NCI-H82 (cell line): ENCODE measurements around the gene SGCB.
"Not testable (repeated sequence)": the region's sequence is repeated elsewhere in the genome, so short reads cannot be mapped to it uniquely, and the experiment has no call there.

ENCODE experiments used
- DNase-seq: peaks from one replicate; lab custom pipeline; 2025; lab: John Stamatoyannopoulos, UW

SGCB gene, protein sequence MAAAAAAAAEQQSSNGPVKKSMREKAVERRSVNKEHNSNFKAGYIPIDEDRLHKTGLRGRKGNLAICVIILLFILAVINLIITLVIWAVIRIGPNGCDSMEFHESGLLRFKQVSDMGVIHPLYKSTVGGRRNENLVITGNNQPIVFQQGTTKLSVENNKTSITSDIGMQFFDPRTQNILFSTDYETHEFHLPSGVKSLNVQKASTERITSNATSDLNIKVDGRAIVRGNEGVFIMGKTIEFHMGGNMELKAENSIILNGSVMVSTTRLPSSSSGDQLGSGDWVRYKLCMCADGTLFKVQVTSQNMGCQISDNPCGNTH

DNA sequence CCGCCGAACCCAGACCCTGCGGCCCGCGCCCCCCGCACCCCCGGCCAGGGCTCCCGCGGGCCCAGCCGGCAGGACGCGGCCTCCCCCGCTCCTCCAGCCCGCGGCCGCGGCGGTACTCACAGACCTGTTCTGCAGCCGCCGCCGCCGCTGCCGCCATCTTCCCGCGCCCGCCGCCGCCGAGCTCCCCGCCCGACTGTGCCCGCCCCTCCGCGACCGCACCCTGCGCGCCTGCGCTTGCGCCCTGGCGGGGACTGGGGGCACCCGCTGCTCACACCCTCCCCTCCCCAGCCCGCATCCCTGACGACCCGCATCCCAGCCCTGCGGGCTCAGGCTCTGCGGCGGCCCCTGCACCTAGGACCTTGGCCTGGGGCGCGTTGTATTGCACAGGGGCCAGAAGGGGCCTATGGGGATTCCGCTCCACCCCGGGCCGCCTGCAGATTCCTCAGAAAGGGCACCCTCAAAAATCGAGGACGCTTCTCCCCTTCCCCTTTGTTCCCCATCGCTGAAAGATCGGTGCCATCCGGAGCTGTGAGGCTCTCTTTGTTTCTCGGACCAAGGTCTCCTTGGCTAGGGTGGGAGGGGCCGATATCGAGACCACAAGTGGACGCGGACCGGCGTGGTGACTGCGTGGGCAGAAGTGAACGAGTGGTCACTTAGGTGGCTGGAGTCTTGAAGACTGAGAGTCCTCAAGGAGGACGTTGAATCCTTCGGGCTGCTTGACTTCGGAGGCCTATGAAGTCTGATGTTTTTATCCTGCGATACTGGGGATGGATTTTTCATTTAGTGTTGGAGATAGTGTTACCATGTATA lies at the start of gene SGCB:
Gene SGCB, minus strand, starts transcription at position 197 of the 810 bp plus-strand sequence. Its CDS starts 40 bp downstream, at position 157.
- DNase-seq, result peak; percentile 58

GRCh38 chr4:52086425-52086824 lies 48.3 kb upstream of the SGCB start:
- DNase-seq, result not testable (repeated sequence)

- DNase-seq, result no peak
Observed at GRCh38 chr4:52081216-52081615, 43.1 kb upstream of the SGCB start.

DNA sequence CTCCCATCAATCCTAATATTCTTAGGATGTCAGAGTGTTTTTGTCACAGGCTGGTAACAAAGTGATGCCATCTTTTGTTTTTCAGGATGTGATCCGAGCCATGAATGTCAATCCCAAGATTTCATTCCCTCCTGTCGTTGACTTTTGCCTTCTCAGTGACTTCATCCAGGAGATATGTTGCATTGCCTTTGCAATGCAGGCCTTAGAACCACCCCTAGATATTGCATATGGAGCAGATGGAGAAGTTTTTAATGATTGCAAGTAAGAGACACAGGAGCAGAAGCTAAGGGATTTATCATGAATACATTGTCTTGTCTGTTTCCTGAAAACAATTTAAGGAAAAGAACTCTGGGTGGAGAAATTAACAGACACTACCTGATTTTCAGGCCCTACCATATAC lies 41.6 kb upstream of the SGCB start:
- DNase-seq, result no peak

DNA sequence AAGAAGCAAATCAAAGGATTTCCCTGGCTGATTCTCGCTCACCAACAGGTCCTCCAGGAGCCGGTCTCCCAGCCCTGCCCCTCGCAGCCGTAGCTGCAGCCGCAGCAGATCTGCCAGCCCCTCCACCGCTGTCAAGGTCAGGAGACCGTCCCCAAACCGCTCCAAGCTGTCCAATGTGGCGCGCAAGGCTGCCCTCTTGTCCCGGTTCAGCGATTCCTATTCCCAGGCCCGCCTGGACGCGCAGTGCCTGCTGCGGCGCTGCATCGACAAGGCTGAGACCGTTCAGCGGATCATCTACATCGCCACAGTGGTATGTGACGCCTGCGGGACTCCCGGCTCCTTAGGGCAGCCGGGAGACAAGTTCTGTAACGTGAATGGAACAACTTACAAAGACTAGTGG lies 38.6 kb upstream of the SGCB start:
- no peak for DNase-seq

DNA sequence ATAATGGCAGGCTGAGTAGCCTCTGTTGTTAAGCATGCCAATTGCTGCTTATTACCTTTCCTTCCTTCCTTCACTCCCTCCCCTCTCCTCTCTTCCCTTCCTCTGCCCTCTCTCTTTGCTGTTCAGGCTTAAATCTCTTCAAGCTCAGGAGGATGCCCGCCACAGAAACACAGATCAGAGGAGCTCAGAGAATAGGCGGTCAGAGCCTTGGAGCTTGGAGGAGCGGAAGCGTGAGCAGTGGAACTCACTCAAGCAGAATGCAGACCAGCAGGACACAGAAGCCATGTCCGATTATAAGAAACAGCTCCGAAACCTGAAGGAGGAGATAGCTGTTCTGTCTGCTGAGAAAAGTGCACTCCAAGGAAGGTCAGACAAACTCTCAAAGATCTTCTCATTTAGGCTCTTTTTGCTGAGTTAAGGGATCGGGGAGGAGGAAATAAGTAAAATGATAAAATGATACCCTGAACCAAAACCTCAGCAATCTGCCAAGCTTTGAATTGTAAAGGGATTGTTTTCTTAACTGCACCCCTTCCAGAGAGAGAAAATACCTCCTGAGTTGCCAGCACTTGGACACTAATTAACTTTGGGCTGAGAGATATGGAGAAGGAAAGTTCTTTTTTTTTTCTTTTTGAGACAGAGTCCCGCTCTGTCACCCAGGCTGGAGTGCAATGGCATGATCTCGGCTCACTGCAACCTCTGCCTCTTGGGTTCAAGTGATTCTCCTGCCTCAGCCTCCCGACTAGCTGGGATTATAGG lies 33.9 kb upstream of the SGCB start:
- DNase-seq, result no peak

GRCh38 chr4:52069571-52069970 lies 31.5 kb upstream of the SGCB start:
- DNase-seq, result no peak

- no peak for DNase-seq
Observed at GRCh38 chr4:52059372-52059771, 21.3 kb upstream of the SGCB start.

GRCh38 chr4:52058275-52058674 lies 20.2 kb upstream of the SGCB start:
- no peak for DNase-seq

- no peak for DNase-seq
Observed at GRCh38 chr4:52057196-52057595, 19.1 kb upstream of the SGCB start.

GRCh38 chr4:52054254-52054653 lies 16.2 kb upstream of the SGCB start:
- DNase-seq, result no peak

DNA sequence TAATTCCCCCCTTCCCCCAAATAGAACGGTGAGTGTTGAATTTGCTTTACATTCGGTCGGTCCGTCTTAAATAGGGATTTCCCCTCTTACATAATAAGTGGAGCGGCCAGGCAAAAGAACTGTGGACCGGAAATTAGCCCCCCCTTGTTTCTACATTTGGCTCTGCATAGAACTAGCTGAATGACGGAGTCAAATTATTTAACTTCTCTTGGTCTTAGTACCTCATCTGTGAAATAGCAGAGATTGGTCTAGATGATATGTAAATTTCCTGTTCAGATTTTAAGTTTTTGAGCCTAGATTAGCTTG lies 14.3 kb upstream of the SGCB start:
- no peak for DNase-seq

DNA sequence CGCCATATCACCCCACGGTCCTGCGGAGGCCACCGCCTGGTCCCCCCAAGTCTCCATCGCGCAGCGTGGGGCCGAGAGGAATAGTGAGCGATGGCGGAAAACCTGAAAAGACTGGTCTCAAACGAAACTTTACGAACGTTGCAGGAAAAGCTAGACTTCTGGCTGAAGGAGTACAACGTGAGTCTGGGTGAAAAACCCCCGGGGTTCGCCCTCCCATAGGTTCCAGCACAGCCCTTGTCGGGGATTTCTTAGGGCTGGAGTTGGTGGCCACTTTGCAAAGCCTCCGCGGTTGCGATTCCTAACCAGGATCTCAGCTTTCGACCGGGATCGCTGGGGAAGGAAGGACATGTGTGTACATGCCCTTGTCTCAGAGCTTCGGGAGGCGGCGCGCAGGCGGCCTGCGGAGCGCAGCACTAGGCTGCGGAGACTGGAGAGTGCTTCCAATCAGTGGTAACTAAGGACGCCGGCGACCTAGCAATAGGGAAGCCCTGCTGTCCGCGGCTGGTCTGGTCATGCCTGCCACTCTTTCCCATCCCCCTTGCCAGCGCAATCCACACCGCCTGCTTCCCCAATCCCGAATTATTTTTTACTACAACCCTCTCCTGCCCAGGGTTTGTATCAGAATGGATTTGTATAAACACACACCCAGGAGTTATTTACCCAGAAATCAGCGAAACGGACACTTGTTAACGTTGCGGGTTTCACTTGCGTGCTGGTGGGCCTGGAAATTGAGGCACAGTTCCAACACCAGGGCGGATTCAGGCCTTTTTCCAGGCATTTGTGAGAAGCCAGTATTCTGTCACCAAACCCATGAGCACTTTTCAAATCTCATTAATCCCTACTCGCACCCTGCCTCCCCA lies 13.7 kb upstream of the SGCB start:
- peak; percentile 39 for DNase-seq

DNA sequence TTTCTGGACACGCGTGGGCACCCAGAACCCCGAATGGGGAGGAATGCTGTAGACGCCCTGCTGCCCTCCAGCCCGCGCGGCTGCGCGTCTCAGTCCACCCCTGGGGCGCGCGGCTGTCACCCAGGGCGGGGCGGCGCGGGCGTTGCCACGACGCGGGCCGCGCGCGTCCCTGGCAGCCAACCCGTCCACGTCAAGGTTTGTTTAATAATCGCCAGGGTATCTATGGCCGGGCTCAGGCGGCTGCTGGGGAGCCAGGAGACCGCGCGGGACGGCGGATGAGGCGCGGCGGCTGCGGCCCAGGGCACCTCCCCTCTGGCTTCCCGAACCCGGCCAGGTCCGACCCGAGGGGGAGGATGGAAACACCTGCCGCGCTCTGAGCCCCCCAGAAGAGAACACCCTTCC lies 13.1 kb upstream of the SGCB start, which contains the start of gene SPATA18:
Gene SPATA18, plus strand, starts transcription at position 92 of the 402 bp plus-strand sequence. CDS start 401 bp downstream, outside the sequence.
- DNase-seq, result no peak

GRCh38 chr4:52049266-52049665 lies 11.2 kb upstream of the SGCB start:
- no peak for DNase-seq

DNA sequence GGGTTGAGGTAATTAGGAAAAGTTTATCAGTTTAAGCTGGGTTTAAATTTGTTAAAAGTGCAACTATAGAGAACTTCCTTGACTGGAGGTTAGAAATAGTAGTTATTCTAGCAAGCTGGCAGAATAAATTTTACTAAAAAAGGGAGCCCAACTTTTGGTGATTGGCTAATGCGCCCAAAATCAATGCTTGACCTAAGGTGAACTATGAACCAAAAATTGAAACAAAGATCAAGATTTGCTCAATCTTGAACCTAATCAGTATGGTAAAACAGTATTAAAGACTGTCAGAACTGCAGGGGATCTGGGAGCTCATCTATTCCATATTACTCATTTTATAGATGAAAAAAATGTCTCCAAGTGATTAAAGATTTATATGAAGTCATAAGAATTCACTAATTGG lies 6.9 kb upstream of the SGCB start:
- DNase-seq, result no peak

DNA sequence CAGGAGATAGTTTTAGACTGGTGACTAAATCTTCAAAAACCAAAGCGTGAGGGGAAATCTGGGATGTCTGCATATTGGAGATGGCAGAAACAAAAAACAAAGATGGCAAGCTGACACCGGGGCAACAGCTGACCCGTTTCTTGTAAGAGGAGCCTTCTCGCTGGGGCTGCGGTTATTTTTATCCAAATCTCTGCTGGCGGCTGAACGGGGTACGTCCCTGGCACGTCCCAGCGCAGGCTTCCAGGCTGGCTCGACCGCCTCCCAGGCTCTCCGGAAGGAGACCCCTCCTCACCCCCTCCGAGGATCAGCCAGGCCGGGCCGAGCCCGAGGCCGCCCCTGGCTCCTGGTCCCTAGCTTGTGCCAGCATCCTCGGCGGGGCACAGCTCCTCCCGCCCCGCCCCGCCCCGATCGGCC lies 403 bp downstream of the SGCB start:
- DNase-seq, result peak; percentile 50

- no peak for DNase-seq
Observed at GRCh38 chr4:52036886-52037530, 1.1 kb downstream of the SGCB start.

- DNase-seq, result no peak
Observed at GRCh38 chr4:52035190-52035589, 2.9 kb downstream of the SGCB start.

GRCh38 chr4:52032005-52032404 lies 6.1 kb downstream of the SGCB start:
- no peak for DNase-seq

- no peak for DNase-seq
Observed at GRCh38 chr4:52028970-52029369, 9.1 kb downstream of the SGCB start.
